T follicular helper cell (primary cell): ENCODE results near the gene FUS.
"Not testable (repeated sequence)": the region's sequence is repeated elsewhere in the genome, so short reads cannot be mapped to it uniquely, and the experiment has no call there.

ENCODE experiments used
- DNase-seq: peaks from one replicate; pipeline ENCODE4 v3.0.0-alpha.2; 2020; ENCODE audit warnings: low read depth

The FUS gene

GRCh38 chr16:31186930-31187807 lies 7.2 kb downstream of the FUS start:
- DNase-seq = no peak

GRCh38 chr16:31187808-31188189 lies 7.9 kb downstream of the FUS start:
- DNase-seq = no peak

GRCh38 chr16:31188450-31189411 lies 8.8 kb downstream of the FUS start:
- DNase-seq = no peak

- DNase-seq = no peak
These were observed 9.5 kb downstream of the FUS start for GRCh38 chr16:31189412-31189778.

- DNase-seq = no peak
These were observed 10.1 kb downstream of the FUS start for GRCh38 chr16:31190061-31190460.

- no peak for DNase-seq
These were observed 11.0 kb downstream of the FUS start for GRCh38 chr16:31190818-31191444.

GRCh38 chr16:31191697-31192428 lies 11.9 kb downstream of the FUS start:
- DNase-seq = no peak

GRCh38 chr16:31192856-31193642 lies 13.1 kb downstream of the FUS start:
- no peak for DNase-seq

- DNase-seq = no peak
These were observed 13.9 kb downstream of the FUS start for GRCh38 chr16:31193874-31194273.

- no peak for DNase-seq
These were observed 15.0 kb downstream of the FUS start for GRCh38 chr16:31194898-31195297.

GRCh38 chr16:31195861-31196260 lies 15.9 kb downstream of the FUS start:
- DNase-seq = not testable (repeated sequence)

GRCh38 chr16:31196324-31197088 lies 16.6 kb downstream of the FUS start:
- no peak for DNase-seq

GRCh38 chr16:31198207-31198882 lies 18.4 kb downstream of the FUS start:
- no peak for DNase-seq

GRCh38 chr16:31199430-31200041 lies 19.6 kb downstream of the FUS start:
- DNase-seq = no peak

GRCh38 chr16:31200111-31200510 lies 20.2 kb downstream of the FUS start:
- DNase-seq = not testable (repeated sequence)

GRCh38 chr16:31200821-31201568 lies 21.1 kb downstream of the FUS start:
- peak; percentile 33 for DNase-seq

GRCh38 chr16:31201582-31202413 lies 21.9 kb downstream of the FUS start:
- DNase-seq = peak; percentile 25
